ENCODE results near the gene PHYHD1. TPM values are rescaled to one million over a fixed set of nuclear protein-coding genes. Genes with fewer than 3 reads are reported as not detected.

The PHYHD1 gene
- total RNA-seq, 1 donor from 2014 or later, result 46.5 TPM

- Histone ChIP-seq H3K27ac (peak overlapping the region; percentile 49), H3K4me1 (peaks cover 39% of the 10 kb centered on the region), H3K4me3 (no peak overlapping the region), H3K36me3 (peaks cover 41% of the 10 kb centered on the region), H3K9me3 (no peaks in the 10 kb centered on the region), H3K27me3 (no peaks in the 10 kb centered on the region)
- intact Hi-C loops (cut with DNase I), result no loop called here
- TF ChIP-seq, protein P1, sequence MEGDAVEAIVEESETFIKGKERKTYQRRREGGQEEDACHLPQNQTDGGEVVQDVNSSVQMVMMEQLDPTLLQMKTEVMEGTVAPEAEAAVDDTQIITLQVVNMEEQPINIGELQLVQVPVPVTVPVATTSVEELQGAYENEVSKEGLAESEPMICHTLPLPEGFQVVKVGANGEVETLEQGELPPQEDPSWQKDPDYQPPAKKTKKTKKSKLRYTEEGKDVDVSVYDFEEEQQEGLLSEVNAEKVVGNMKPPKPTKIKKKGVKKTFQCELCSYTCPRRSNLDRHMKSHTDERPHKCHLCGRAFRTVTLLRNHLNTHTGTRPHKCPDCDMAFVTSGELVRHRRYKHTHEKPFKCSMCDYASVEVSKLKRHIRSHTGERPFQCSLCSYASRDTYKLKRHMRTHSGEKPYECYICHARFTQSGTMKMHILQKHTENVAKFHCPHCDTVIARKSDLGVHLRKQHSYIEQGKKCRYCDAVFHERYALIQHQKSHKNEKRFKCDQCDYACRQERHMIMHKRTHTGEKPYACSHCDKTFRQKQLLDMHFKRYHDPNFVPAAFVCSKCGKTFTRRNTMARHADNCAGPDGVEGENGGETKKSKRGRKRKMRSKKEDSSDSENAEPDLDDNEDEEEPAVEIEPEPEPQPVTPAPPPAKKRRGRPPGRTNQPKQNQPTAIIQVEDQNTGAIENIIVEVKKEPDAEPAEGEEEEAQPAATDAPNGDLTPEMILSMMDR (IDR thresholded peaks at IDR 0.05), result no peak
- ATAC-seq (no peak), DNase-seq (no peak)
Measured at GRCh38 chr9:128898382-128898781, 22.4 kb upstream of the PHYHD1 start.

DNA sequence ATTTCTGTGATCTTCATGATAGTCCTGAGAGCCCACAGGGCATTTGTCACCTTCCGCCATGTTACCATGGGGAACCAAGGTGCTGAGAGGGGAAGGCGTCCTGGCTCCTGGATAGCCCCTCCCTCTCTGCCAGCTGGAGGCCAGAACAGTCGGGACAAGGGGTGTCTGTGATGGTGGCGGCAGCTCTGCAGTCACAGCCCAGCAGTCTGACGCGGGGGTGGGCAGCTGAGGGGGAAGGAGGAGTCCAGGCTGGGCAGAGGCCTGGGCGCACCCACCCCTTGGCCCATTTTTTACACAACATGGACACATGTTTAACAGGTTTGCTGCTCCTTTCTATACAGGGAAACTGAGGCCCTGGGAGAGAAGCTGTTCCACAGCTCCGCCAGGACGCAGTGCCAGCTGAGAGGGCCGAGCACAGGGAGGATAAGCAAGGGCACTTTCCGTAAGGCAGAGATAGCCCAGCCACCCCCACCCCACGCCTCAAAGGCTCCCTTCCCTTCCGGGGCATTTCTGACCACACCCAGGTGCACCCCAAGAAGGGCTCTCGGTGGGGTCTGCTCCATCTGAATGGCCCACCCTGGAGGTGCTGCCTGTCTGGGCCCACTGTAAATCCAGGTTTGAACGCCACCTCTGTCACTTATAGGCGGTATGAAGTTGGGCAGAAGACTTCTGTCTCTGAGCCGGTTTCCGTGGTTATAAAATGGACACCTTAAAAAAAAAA is 21.8 kb upstream of the PHYHD1 start:
- peaks cover 34% of the 10 kb centered on the region for H3K4me1 ChIP-seq

GRCh38 chr9:128899566-128900322 is 21.0 kb upstream of the PHYHD1 start:
- peak; percentile 64 for ATAC-seq
- H3K4me1 ChIP-seq, result peaks cover 34% of the 10 kb centered on the region

More for the DNA sequence above, 21.8 kb upstream of the PHYHD1 start:
- Histone ChIP-seq H3K4me3 (no peak overlapping the region), H3K36me3 (peaks cover 35% of the 10 kb centered on the region), H3K27ac (peak overlapping the region; percentile 49), H3K27me3 (no peaks in the 10 kb centered on the region), H3K9me3 (no peaks in the 10 kb centered on the region)
- no peak for ATAC-seq
- intact Hi-C loops (cut with DNase I), result no loop called here
- no peak for DNase-seq
- TF ChIP-seq, protein P1 (IDR thresholded peaks at IDR 0.05), result no peak

DNA sequence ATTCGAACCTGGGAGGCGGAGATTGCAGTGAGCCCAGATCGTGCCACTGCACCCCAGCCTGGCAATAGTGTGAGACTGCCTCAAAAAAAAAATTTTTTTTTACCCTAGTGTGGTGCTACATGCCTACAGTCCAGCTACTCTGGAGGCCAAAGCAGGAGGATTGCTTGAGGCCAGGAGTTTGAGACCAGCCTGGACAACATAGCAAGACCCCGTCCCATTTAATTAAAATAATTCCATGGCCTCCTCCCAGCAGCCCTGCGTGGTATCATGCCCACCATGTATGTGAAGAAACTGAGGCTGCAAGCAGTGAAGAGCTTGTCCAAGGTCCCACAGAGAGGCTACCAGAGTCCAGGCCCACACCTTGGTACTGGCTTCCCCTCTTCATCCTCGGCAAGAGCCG is 19.4 kb upstream of the PHYHD1 start:
- Histone ChIP-seq H3K9me3 (no peaks in the 10 kb centered on the region), H3K36me3 (peaks cover 19% of the 10 kb centered on the region), H3K27me3 (no peaks in the 10 kb centered on the region), H3K4me1 (peaks cover 34% of the 10 kb centered on the region), H3K27ac (peak overlapping the region; percentile 74), H3K4me3 (no peak overlapping the region)
- intact Hi-C loops (cut with DNase I), result no loop called here
- TF ChIP-seq, protein P1 (IDR thresholded peaks at IDR 0.05), result no peak
- ATAC-seq (no peak), DNase-seq (no peak)

More at GRCh38 chr9:128899566-128900322, 21.0 kb upstream of the PHYHD1 start:
- Histone ChIP-seq H3K27ac (peak overlapping the region; percentile 49), H3K27me3 (no peaks in the 10 kb centered on the region), H3K36me3 (peaks cover 35% of the 10 kb centered on the region), H3K4me3 (no peak overlapping the region), H3K9me3 (no peaks in the 10 kb centered on the region)
- DNase-seq, result no peak
- intact Hi-C loops (cut with DNase I), result no loop called here
- TF ChIP-seq, protein P1 (IDR thresholded peaks at IDR 0.05), result no peak

- Histone ChIP-seq H3K4me1 (peaks cover 34% of the 10 kb centered on the region), H3K27me3 (no peaks in the 10 kb centered on the region), H3K9me3 (no peaks in the 10 kb centered on the region), H3K36me3 (peaks cover 16% of the 10 kb centered on the region), H3K27ac (peak overlapping the region; percentile 74), H3K4me3 (no peak overlapping the region)
- intact Hi-C loops (cut with DNase I), result no loop called here
- DNase-seq (no peak), ATAC-seq (no peak)
- TF ChIP-seq, protein P1 (IDR thresholded peaks at IDR 0.05), result no peak
Measured at GRCh38 chr9:128901822-128902221, 19.0 kb upstream of the PHYHD1 start.
